ENCODE data around the gene TGFBR3. TPM values are rescaled to one million over a fixed set of nuclear protein-coding genes. Genes with fewer than 3 reads are reported as not detected.

Gene TGFBR3
- total and polyA plus RNA-seq, 8 donors = 21.7 to 54.6 (median 45.1) TPM

- peak in 1 of 4 donors; percentile 64 for DNase-seq
- no peaks in the 10 kb centered on the region for H3K9me3 ChIP-seq
- no peaks in the 10 kb centered on the region for H3K27me3 ChIP-seq
- no peak overlapping the region for H3K4me3 ChIP-seq
- no peaks in the 10 kb centered on the region for H3K36me3 ChIP-seq
- H3K4me1 ChIP-seq = peaks cover 13 to 31% of the 10 kb centered on the region in 2 donors
- no peak for ATAC-seq
- no peak overlapping the region for H3K27ac ChIP-seq
- intact Hi-C loops (cut with DNase I) = no loop called here
- TF ChIP-seq CTCF (IDR thresholded peaks at IDR 0.05) = no peak
Measured at GRCh38 chr1:91806181-91806768, 79.7 kb downstream of the TGFBR3 start.

- intact Hi-C loops (cut with DNase I) = no loop called here
- no peak for ATAC-seq
- TF ChIP-seq CTCF (IDR thresholded peaks at IDR 0.05) = no peak
- H3K27ac ChIP-seq = no peak overlapping the region
- H3K4me1 ChIP-seq = peaks cover 13 to 31% of the 10 kb centered on the region in 2 donors
- DNase-seq = no peak
- no peak overlapping the region for H3K4me3 ChIP-seq
- no peaks in the 10 kb centered on the region for H3K9me3 ChIP-seq
- no peaks in the 10 kb centered on the region for H3K36me3 ChIP-seq
- no peaks in the 10 kb centered on the region for H3K27me3 ChIP-seq
Measured at GRCh38 chr1:91805311-91805801, 80.6 kb downstream of the TGFBR3 start.

- intact Hi-C loops (cut with DNase I) = no loop called here
- no peak overlapping the region for H3K4me3 ChIP-seq
- ATAC-seq = peak; percentile 13
- no peaks in the 10 kb centered on the region for H3K9me3 ChIP-seq
- H3K27me3 ChIP-seq = no peaks in the 10 kb centered on the region
- TF ChIP-seq CTCF (IDR thresholded peaks at IDR 0.05) = no peak
- peaks cover 13 to 31% of the 10 kb centered on the region in 2 donors for H3K4me1 ChIP-seq
- DNase-seq = no peak
- peak overlapping the region in 1 of 2 donors; percentile 2 for H3K27ac ChIP-seq
- no peaks in the 10 kb centered on the region for H3K36me3 ChIP-seq
Measured at GRCh38 chr1:91804546-91805023, 81.4 kb downstream of the TGFBR3 start.

GRCh38 chr1:91803847-91804545 is 82.0 kb downstream of the TGFBR3 start:
- Histone ChIP-seq H3K4me1 (peaks cover 7 to 31% of the 10 kb centered on the region in 2 donors), H3K36me3 (no peaks in the 10 kb centered on the region), H3K27me3 (no peaks in the 10 kb centered on the region), H3K27ac (peak overlapping the region in 1 of 2 donors; percentile 2), H3K9me3 (no peaks in the 10 kb centered on the region), H3K4me3 (no peak overlapping the region)
- DNase-seq (no peak), ATAC-seq (peak; percentile 45)
- TF ChIP-seq CTCF (IDR thresholded peaks at IDR 0.05) = no peak
- intact Hi-C loops (cut with DNase I) = no loop called here

GRCh38 chr1:91803123-91803522 is 82.8 kb downstream of the TGFBR3 start:
- H3K27me3 ChIP-seq = no peaks in the 10 kb centered on the region
- intact Hi-C loops (cut with DNase I) = no loop called here
- H3K4me1 ChIP-seq = peaks cover 7 to 31% of the 10 kb centered on the region in 2 donors
- H3K27ac ChIP-seq = peak overlapping the region in 1 of 2 donors; percentile 2
- H3K36me3 ChIP-seq = no peaks in the 10 kb centered on the region
- H3K9me3 ChIP-seq = no peaks in the 10 kb centered on the region
- DNase-seq (peak in 1 of 4 donors; percentile 59), ATAC-seq (no peak)
- no peak overlapping the region for H3K4me3 ChIP-seq
- no peak for TF ChIP-seq CTCF (IDR thresholded peaks at IDR 0.05)

All from left lung (tissue), 10 donors.